HepG2 (cell line): ENCODE results near the gene MRPL57. TPM values are rescaled to one million over a fixed set of nuclear protein-coding genes. Genes with fewer than 3 reads are reported as not detected.

Experiments used
- ATM ChIP-seq: fragments of 450-650 bp; IDR thresholded peaks from 2 replicates; pipeline ENCODE4 v1.7.1; 2017; ENCODE audit warnings: mild to moderate bottlenecking, borderline replicate concordance
- CENPT ChIP-seq: sonication (generic); formaldehyde crosslinking; IDR thresholded peaks from 2 replicates; pipeline ENCODE4 v1.8.0; 2022; ENCODE audit warnings: low read depth, mild to moderate bottlenecking, moderate library complexity, missing genetic modification reagents
- CHCHD3 ChIP-seq: sonication (generic); formaldehyde crosslinking; IDR thresholded peaks from 2 replicates; pipeline ENCODE4 v1.8.0; 2022; ENCODE audit warnings: mild to moderate bottlenecking, missing genetic modification reagents, moderate library complexity
- EHMT2 ChIP-seq: fragments of 200-600 bp; sonication (generic); IDR thresholded peaks from 2 replicates; pipeline ENCODE4 v1.7.0; 2017; ENCODE audit warnings: antibody characterized with exemption, low read depth, low read length, borderline replicate concordance
- ETV6 ChIP-seq: sonication (generic); formaldehyde crosslinking; conservative IDR thresholded peaks from 2 replicates; pipeline ENCODE4 v1.4.0; 2020; ENCODE audit warnings: missing genetic modification reagents
- JUND ChIP-seq: sonication (generic); formaldehyde crosslinking; IDR thresholded peaks from 2 replicates; pipeline ENCODE4 v1.8.0; 2022; ENCODE audit warnings: mild to moderate bottlenecking, missing genetic modification reagents
- KDM1A ChIP-seq: IDR thresholded peaks from 2 replicates; pipeline ENCODE4 v1.6.1; 2016; ENCODE audit warnings: missing compliant biosample characterization
- KLF13 ChIP-seq: sonication (generic); formaldehyde crosslinking; IDR thresholded peaks from 2 replicates; pipeline ENCODE4 v1.4.0; 2020; ENCODE audit warnings: mild to moderate bottlenecking, missing genetic modification reagents
- MED13 ChIP-seq: sonication (generic); formaldehyde crosslinking; IDR thresholded peaks from 2 replicates; pipeline ENCODE4 v1.5.0; 2020; ENCODE audit warnings: missing genetic modification reagents
- PCBP1 ChIP-seq: fragments of 200-400 bp; formaldehyde crosslinking; IDR thresholded peaks from 2 replicates; pipeline ENCODE4 v1.6.1; 2017; ENCODE audit warnings: mild to moderate bottlenecking, low read depth, low read length, borderline replicate concordance
- RBM39 ChIP-seq: fragments of 200-400 bp; formaldehyde crosslinking; IDR thresholded peaks from one replicate; pipeline ENCODE4 v1.6.1; 2018; ENCODE audit warnings: antibody characterized with exemption, mild to moderate bottlenecking, low read depth, low read length; ENCODE audit not compliant: poor library complexity, severe bottlenecking
- RFX3 ChIP-seq: IDR thresholded peaks from 2 replicates; pipeline ENCODE4 v1.6.1; 2016; ENCODE audit warnings: missing biosample characterization, missing genetic modification reagents
- SETDB1 ChIP-seq: sonication (generic); formaldehyde crosslinking; IDR thresholded peaks from 2 replicates; pipeline ENCODE4 v1.5.1; 2020; ENCODE audit warnings: missing genetic modification reagents, mild to moderate bottlenecking, borderline replicate concordance
- SKI ChIP-seq: fragments of 450-650 bp; IDR thresholded peaks from one replicate; pipeline ENCODE4 v1.6.1; 2018; ENCODE audit warnings: mild to moderate bottlenecking; ENCODE audit not compliant: partially characterized antibody
- SNAI1 ChIP-seq: sonication (generic); formaldehyde crosslinking; IDR thresholded peaks from 2 replicates; pipeline ENCODE4 v1.5.0; 2020; ENCODE audit warnings: mild to moderate bottlenecking, missing genetic modification reagents, borderline replicate concordance
- STAT5B ChIP-seq: sonication (generic); formaldehyde crosslinking; IDR thresholded peaks from 2 replicates; pipeline ENCODE4 v1.4.0; 2020; ENCODE audit warnings: missing genetic modification reagents
- ZFP62 ChIP-seq: sonication (generic); formaldehyde crosslinking; IDR thresholded peaks from 2 replicates; pipeline ENCODE4 v1.4.0; 2020; ENCODE audit warnings: missing genetic modification reagents
- ZNF101 ChIP-seq: sonication (generic); formaldehyde crosslinking; IDR thresholded peaks from 2 replicates; pipeline ENCODE4 v1.4.0; 2020; ENCODE audit warnings: mild to moderate bottlenecking, low read depth, missing genetic modification reagents, borderline replicate concordance
- ZNF337 ChIP-seq: sonication (generic); formaldehyde crosslinking; IDR thresholded peaks from 2 replicates; pipeline ENCODE4 v1.5.1; 2020; ENCODE audit warnings: missing genetic modification reagents, low read depth, mild to moderate bottlenecking, borderline replicate concordance
- ZNF33A ChIP-seq: sonication (generic); formaldehyde crosslinking; IDR thresholded peaks from 2 replicates; pipeline ENCODE4 v1.5.1; 2020; ENCODE audit warnings: missing genetic modification reagents, mild to moderate bottlenecking, moderate library complexity, borderline replicate concordance
- ZNF614 ChIP-seq: IDR thresholded peaks from 2 replicates; pipeline ENCODE4 v1.6.1; 2018; ENCODE audit warnings: missing biosample characterization, missing genetic modification reagents, inconsistent platforms, borderline replicate concordance
- ZNF724P ChIP-seq: sonication (generic); formaldehyde crosslinking; IDR thresholded peaks from 2 replicates; pipeline ENCODE4 v1.8.0; 2022; ENCODE audit warnings: missing genetic modification reagents, borderline replicate concordance
- ZNF75D ChIP-seq: sonication (generic); formaldehyde crosslinking; IDR thresholded peaks from 2 replicates; pipeline ENCODE4 v1.8.1; 2023; ENCODE audit warnings: missing genetic modification reagents, mild to moderate bottlenecking, borderline replicate concordance
- ZNF781 ChIP-seq: sonication (generic); formaldehyde crosslinking; IDR thresholded peaks from 2 replicates; pipeline ENCODE4 v1.5.1; 2020; ENCODE audit warnings: borderline replicate concordance, mild to moderate bottlenecking, missing genetic modification reagents; ENCODE audit errors: not compliant biosample characterization
- ZNF83 ChIP-seq: sonication (generic); formaldehyde crosslinking; IDR thresholded peaks from 2 replicates; pipeline ENCODE4 v1.4.0; 2020; ENCODE audit warnings: missing genetic modification reagents, mild to moderate bottlenecking, borderline replicate concordance
- polyA plus RNA-seq, 8 experiments: library from polyadenylated mRNA; depleted of rRNA in 3 of 8; stranded (reverse) in 7 of 8; unstranded in 1 of 8; fragments of >200 nt; fragmentation: Illumina TruSeq in 4 of 8; extraction: Trizol in 4 of 8; gene quantifications; 2 replicates each; pipeline versions ENCODE4 v1.2.1 to v1.2.3, GENCODE V29; 2011 to 2016; ENCODE audit warnings: low read depth in 4 of 8, missing spikeins in 1 of 8, mixed read lengths in 1 of 8; ENCODE audit not compliant: insufficient read depth in 1 of 8
- total RNA-seq, 5 experiments: library from RNA; depleted of rRNA; stranded (reverse); fragments of >200 nt; fragmentation: Illumina TruSeq; extraction: Trizol; gene quantifications; 2 replicates each; pipeline ENCODE4 v1.2.3, GENCODE V29; 2016; ENCODE audit warnings: low read depth in 1 of 5
- TF ChIP-seq, protein P1 (sequence below): sonication (generic); formaldehyde crosslinking; IDR thresholded peaks from 2 replicates; pipeline ENCODE4 v1.9.0; 2021; ENCODE audit warnings: missing genetic modification reagents, mild to moderate bottlenecking, borderline replicate concordance
- TF ChIP-seq, protein P2 (sequence below): sonication (generic); formaldehyde crosslinking; IDR thresholded peaks from 2 replicates; pipeline ENCODE4 v1.5.0; 2020; ENCODE audit warnings: mild to moderate bottlenecking, low read depth, missing genetic modification reagents, borderline replicate concordance
- TF ChIP-seq, protein P3 (sequence below): sonication (generic); formaldehyde crosslinking; IDR thresholded peaks from 2 replicates; pipeline ENCODE4 v1.8.0; 2022; ENCODE audit warnings: mild to moderate bottlenecking, missing genetic modification reagents; ENCODE audit not compliant: insufficient replicate concordance

The MRPL57 gene
- total and polyA plus RNA-seq, 2 of the 13 experiments (the other 11 are each of a cell fraction or from before 2014, with no cell fraction given): 19.5 to 35.2 TPM

DNA sequence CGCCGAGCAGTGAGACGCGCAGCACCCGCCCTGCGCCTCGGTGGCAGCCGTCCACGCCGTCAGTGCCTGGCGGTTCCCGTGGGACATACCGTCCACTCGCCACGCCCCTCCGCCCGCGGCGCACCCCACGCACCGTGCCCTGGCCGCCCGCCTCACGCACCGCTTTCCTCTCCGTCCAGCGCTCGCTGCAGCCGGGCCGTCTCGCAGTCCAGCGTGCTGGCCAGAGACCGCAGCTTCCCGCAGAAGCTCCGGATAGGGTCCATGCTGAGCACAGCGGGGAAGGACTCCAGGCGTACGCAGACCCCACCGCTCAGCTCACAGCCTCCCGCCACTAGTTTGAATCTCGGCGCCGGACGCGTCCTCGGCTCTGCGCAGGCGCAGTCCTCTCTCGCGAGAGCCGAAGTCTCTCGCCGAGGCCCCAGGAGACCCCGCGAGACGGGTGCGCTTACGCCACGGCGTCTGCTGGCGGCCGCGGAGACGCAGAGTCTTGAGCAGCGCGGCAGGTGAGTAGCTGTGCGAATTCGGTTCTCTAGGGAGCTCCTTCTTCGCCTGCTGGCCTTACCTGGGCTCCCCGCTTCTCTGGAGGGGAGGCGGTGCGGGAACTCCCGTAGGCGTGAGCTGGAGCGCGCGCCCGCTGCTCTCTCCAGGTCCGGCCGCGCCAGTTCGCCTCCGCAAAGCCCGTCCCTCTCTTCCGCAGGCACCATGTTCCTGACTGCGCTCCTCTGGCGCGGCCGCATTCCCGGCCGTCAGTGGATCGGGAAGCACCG is at the start of gene MRPL57, which contains the start of gene SKA3 (continued):
- TF ChIP-seq KLF13 (peak; percentile 90; the same call in 1 of the 2 replicates), RFX3 (CRISPR knock-in tag) (0 out of 2 replicates have a peak, but pooled peaks have one; percentile 10), CENPT (peak; percentile 75; the same call in 1 of the 2 replicates), ZFP62 (CRISPR knock-in tag) (no peak), JUND (no peak), MED13 (CRISPR knock-in tag) (no peak; the same call in 1 of the 2 replicates), ZNF83 (no peak; the same call in 1 of the 2 replicates), EHMT2 (no peak), SETDB1 (CRISPR knock-in tag) (no peak), RBM39 (no peak), ZNF724P (CRISPR knock-in tag) (peak; percentile 96), PCBP1 (no peak), ZNF33A (CRISPR knock-in tag) (0 out of 2 replicates have a peak, but pooled peaks have one; percentile 14), KDM1A (CRISPR knock-in tag) (no peak), SNAI1 (CRISPR knock-in tag) (no peak), ETV6 (CRISPR knock-in tag) (peak; percentile 72), ZNF781 (CRISPR knock-in tag) (no peak), STAT5B (CRISPR knock-in tag) (no peak), ATM (no peak), ZNF337 (CRISPR knock-in tag) (0 out of 2 replicates have a peak, but pooled peaks have one; percentile 57), ZNF75D (no peak), ZNF101 (no peak), SKI (peak; percentile 71), CHCHD3 (CRISPR knock-in tag) (peak; percentile 77), ZNF614 (CRISPR knock-in tag) (no peak)
- TF ChIP-seq, protein P1, sequence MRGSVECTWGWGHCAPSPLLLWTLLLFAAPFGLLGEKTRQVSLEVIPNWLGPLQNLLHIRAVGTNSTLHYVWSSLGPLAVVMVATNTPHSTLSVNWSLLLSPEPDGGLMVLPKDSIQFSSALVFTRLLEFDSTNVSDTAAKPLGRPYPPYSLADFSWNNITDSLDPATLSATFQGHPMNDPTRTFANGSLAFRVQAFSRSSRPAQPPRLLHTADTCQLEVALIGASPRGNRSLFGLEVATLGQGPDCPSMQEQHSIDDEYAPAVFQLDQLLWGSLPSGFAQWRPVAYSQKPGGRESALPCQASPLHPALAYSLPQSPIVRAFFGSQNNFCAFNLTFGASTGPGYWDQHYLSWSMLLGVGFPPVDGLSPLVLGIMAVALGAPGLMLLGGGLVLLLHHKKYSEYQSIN (CRISPR knock-in tag): no peak
- TF ChIP-seq, protein P2, sequence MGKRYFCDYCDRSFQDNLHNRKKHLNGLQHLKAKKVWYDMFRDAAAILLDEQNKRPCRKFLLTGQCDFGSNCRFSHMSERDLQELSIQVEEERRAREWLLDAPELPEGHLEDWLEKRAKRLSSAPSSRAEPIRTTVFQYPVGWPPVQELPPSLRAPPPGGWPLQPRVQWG: no peak
- TF ChIP-seq, protein P3, sequence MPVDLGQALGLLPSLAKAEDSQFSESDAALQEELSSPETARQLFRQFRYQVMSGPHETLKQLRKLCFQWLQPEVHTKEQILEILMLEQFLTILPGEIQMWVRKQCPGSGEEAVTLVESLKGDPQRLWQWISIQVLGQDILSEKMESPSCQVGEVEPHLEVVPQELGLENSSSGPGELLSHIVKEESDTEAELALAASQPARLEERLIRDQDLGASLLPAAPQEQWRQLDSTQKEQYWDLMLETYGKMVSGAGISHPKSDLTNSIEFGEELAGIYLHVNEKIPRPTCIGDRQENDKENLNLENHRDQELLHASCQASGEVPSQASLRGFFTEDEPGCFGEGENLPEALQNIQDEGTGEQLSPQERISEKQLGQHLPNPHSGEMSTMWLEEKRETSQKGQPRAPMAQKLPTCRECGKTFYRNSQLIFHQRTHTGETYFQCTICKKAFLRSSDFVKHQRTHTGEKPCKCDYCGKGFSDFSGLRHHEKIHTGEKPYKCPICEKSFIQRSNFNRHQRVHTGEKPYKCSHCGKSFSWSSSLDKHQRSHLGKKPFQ (CRISPR knock-in tag): peak; percentile 66
